Measurements from ENCODE around the gene ZNF766. TPM values are rescaled to one million over a fixed set of nuclear protein-coding genes. Genes with fewer than 3 reads are reported as not detected.

ZNF766 gene
- polyA plus RNA-seq, 1 donor (not counting 4 experiments of a cell fraction or from before 2014, with no cell fraction given), result 10.6 TPM

- Histone ChIP-seq H3K9me3 (ENCODE audit: control insufficient read depth, low read depth, low read length) (no peaks in the 10 kb centered on the region), H3K27me3 (ENCODE audit: control insufficient read depth, extremely low read depth, insufficient read depth, low read length) (no peaks in the 10 kb centered on the region), H3K4me1 (ENCODE audit: control insufficient read depth, extremely low read depth, insufficient read depth, low read length) (peaks cover 17% of the 10 kb centered on the region), H4K20me1 (ENCODE audit: control insufficient read depth, extremely low read depth, insufficient read depth, low read length) (peaks cover 3% of the 10 kb centered on the region), H3K9me1 (ENCODE audit: control insufficient read depth, extremely low read depth, insufficient read depth, low read length) (no peaks in the 10 kb centered on the region), H3K36me3 (ENCODE audit: control insufficient read depth in 2 of 2, extremely low read depth in 1 of 2, insufficient read depth in 2 of 2, low read length in 2 of 2) (peaks cover 36 to 49% of the 10 kb centered on the region in 2 experiments), H2AFZ (ENCODE audit: control insufficient read depth, low read length) (no peak overlapping the region), H3K27ac (ENCODE audit: control insufficient read depth, insufficient read depth, low read length) (no peak overlapping the region), H3K4me3 (ENCODE audit: control insufficient read depth in 2 of 3, extremely low read depth in 1 of 3, insufficient read depth in 2 of 3, low read depth in 1 of 3, low read length in 3 of 3) (no peak overlapping the region), H3K79me2 (ENCODE audit: control insufficient read depth, insufficient read depth, low read length) (no peaks in the 10 kb centered on the region), H3K4me2 (ENCODE audit: control insufficient read depth, extremely low read depth, insufficient read depth, low read depth, low read length) (no peak overlapping the region), H3K9ac (ENCODE audit: control insufficient read depth, extremely low read depth, insufficient read depth, low read length) (no peak overlapping the region)
- dilution Hi-C loops (cut with MboI; ENCODE audit: extremely low pct_ligation_motif_present, low sequenced_read_pairs), result no loop called here
- TF ChIP-seq EZH2 (IDR thresholded peaks at IDR 0.05; ENCODE audit: low read length) (no peak), CTCF (optimal IDR thresholded peaks at IDR 0.05 in 1 of 3, IDR thresholded peaks at IDR 0.05 in 1 of 3, conservative IDR thresholded peaks at IDR 0.05 in 1 of 3; ENCODE audit: extremely low read depth in 1 of 3, insufficient read depth in 2 of 3, low read length in 3 of 3) (no peak)
- DNase-seq (ENCODE audit: low read depth, low spot score), result no peak
- no peak for FAIRE-seq
These were observed 42.0 kb upstream of the ZNF766 start for GRCh38 chr19:52227196-52227940.

GRCh38 chr19:52227980-52228379 lies 41.4 kb upstream of the ZNF766 start:
- no peaks in the 10 kb centered on the region for H3K9me3 ChIP-seq (ENCODE audit: control insufficient read depth, low read depth, low read length)
- H3K36me3 ChIP-seq (ENCODE audit: control insufficient read depth in 2 of 2, extremely low read depth in 1 of 2, insufficient read depth in 2 of 2, low read length in 2 of 2), result peaks cover 36 to 45% of the 10 kb centered on the region in 2 experiments

More at GRCh38 chr19:52227980-52228379, 41.4 kb upstream of the ZNF766 start:
- FAIRE-seq (no peak), DNase-seq (ENCODE audit: low read depth, low spot score) (no peak)
- Histone ChIP-seq H3K4me3 (ENCODE audit: control insufficient read depth in 2 of 3, extremely low read depth in 1 of 3, insufficient read depth in 2 of 3, low read depth in 1 of 3, low read length in 3 of 3) (no peak overlapping the region), H3K27me3 (ENCODE audit: control insufficient read depth, extremely low read depth, insufficient read depth, low read length) (no peaks in the 10 kb centered on the region), H3K4me2 (ENCODE audit: control insufficient read depth, extremely low read depth, insufficient read depth, low read depth, low read length) (no peak overlapping the region), H4K20me1 (ENCODE audit: control insufficient read depth, extremely low read depth, insufficient read depth, low read length) (peaks cover 3% of the 10 kb centered on the region), H3K9me1 (ENCODE audit: control insufficient read depth, extremely low read depth, insufficient read depth, low read length) (no peaks in the 10 kb centered on the region), H3K9ac (ENCODE audit: control insufficient read depth, extremely low read depth, insufficient read depth, low read length) (no peak overlapping the region), H3K79me2 (ENCODE audit: control insufficient read depth, insufficient read depth, low read length) (no peaks in the 10 kb centered on the region), H3K4me1 (ENCODE audit: control insufficient read depth, extremely low read depth, insufficient read depth, low read length) (peaks cover 17% of the 10 kb centered on the region), H2AFZ (ENCODE audit: control insufficient read depth, low read length) (no peak overlapping the region), H3K27ac (ENCODE audit: control insufficient read depth, insufficient read depth, low read length) (no peak overlapping the region)
- dilution Hi-C loops (cut with MboI; ENCODE audit: extremely low pct_ligation_motif_present, low sequenced_read_pairs), result no loop called here
- TF ChIP-seq CTCF (optimal IDR thresholded peaks at IDR 0.05 in 1 of 3, IDR thresholded peaks at IDR 0.05 in 1 of 3, conservative IDR thresholded peaks at IDR 0.05 in 1 of 3; ENCODE audit: extremely low read depth in 1 of 3, insufficient read depth in 2 of 3, low read length in 3 of 3) (no peak), EZH2 (IDR thresholded peaks at IDR 0.05; ENCODE audit: low read length) (no peak)

All from keratinocyte (primary cell).